Gastroesophageal sphincter (tissue), 3 donors: Measurements from ENCODE around the gene RNF19B.

Source experiments
- EP300 ChIP-seq: sonication (generic); formaldehyde crosslinking; IDR thresholded peaks from one replicate; pipeline ENCODE4 v1.6.1; 2017; ENCODE audit warnings: antibody characterized with exemption, mild to moderate bottlenecking
- POLR2A ChIP-seq, 2 donors: fragments of 450-650 bp; IDR thresholded peaks; one replicate each; pipeline ENCODE4 v1.6.1; 2017; ENCODE audit warnings: antibody characterized with exemption in 2 of 2, mild to moderate bottlenecking in 2 of 2, moderate library complexity in 1 of 2
- POLR2AphosphoS5 ChIP-seq: sonication (generic); formaldehyde crosslinking; IDR thresholded peaks from one replicate; pipeline ENCODE4 v1.6.1; 2017; ENCODE audit warnings: antibody characterized with exemption
- TF ChIP-seq, protein P1 (sequence below), 4 experiments: fragments of 200-600 bp in 2 of 4; fragments of 450-650 bp in 2 of 4; sonication (generic) in 1 of 4; IDR thresholded peaks; one replicate each; pipeline ENCODE4 v1.5.1; 2017 to 2019; ENCODE audit warnings: antibody characterized with exemption in 4 of 4, mild to moderate bottlenecking in 2 of 4, moderate library complexity in 2 of 4

DNA sequence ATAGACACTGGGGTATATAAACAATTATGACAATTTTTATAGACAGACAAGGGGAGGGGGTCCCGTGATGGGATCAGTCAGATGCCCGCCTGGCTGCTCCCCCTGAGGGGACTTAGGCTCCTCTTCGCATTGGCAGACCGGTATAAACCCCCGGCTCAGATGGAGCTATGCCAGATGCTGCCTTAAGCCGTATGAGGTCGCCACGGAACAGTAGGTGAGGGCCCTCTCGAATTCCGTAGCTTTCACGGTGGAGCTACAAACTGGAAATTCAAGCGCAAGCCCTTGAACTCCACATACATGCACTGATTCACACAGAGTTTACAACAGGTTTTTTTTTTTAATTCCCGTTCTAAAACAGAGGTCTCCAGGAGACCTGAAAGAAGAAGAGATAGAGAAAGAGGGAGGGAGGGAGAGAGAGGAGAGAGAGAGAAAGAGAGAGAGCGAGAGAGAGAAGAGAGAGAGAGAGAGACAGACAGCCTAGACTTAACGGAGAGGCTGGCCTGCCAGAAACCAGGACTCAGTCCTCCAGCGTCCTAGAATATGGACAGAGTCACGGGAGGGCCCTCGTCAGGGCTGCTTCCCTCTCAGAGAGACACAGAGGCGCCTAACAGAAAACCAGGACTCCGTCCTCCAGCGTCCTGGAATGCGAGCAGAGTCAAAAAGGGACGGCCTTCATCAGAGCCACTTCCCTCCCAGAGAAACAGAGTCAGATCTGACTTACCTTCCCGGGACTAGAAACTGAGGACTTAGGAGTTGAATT is 39.0 kb downstream of the RNF19B start:
- TF ChIP-seq, protein P1, sequence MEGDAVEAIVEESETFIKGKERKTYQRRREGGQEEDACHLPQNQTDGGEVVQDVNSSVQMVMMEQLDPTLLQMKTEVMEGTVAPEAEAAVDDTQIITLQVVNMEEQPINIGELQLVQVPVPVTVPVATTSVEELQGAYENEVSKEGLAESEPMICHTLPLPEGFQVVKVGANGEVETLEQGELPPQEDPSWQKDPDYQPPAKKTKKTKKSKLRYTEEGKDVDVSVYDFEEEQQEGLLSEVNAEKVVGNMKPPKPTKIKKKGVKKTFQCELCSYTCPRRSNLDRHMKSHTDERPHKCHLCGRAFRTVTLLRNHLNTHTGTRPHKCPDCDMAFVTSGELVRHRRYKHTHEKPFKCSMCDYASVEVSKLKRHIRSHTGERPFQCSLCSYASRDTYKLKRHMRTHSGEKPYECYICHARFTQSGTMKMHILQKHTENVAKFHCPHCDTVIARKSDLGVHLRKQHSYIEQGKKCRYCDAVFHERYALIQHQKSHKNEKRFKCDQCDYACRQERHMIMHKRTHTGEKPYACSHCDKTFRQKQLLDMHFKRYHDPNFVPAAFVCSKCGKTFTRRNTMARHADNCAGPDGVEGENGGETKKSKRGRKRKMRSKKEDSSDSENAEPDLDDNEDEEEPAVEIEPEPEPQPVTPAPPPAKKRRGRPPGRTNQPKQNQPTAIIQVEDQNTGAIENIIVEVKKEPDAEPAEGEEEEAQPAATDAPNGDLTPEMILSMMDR (IDR thresholded peaks at IDR 0.05): no peak
- TF ChIP-seq POLR2AphosphoS5 (no peak), POLR2A (IDR thresholded peaks at IDR 0.05) (no peak), EP300 (no peak)
